Mesendoderm (in vitro differentiated cells): Measurements from ENCODE around the gene FRZB.
"Not testable (repeated sequence)": the region's sequence is repeated elsewhere in the genome, so short reads cannot be mapped to it uniquely, and the experiment has no call there.

Source experiments
- DNase-seq: peaks from one replicate; pipeline ENCODE4 v3.0.0; 2013
- H2AK5ac ChIP-seq: 2 replicates; pipeline ENCODE4 v1.6.1; 2013; ENCODE audit warnings: low read length, inconsistent platforms
- H2BK120ac ChIP-seq: 2 replicates; pipeline ENCODE4 v1.6.1; 2013; ENCODE audit warnings: low read depth, mild to moderate bottlenecking, low read length, moderate library complexity, mixed read lengths
- H2BK15ac ChIP-seq: replicated peaks from 2 replicates; pipeline ENCODE4 v1.6.1; 2013; ENCODE audit warnings: low read depth, mild to moderate bottlenecking, moderate library complexity
- H2BK5ac ChIP-seq: 2 replicates; pipeline ENCODE4 v1.6.1; 2013; ENCODE audit warnings: low read length, inconsistent platforms
- H3K18ac ChIP-seq: 2 replicates; pipeline ENCODE4 v1.6.1; 2013; ENCODE audit warnings: mild to moderate bottlenecking, low read length, mixed read lengths
- H3K23ac ChIP-seq: one replicate; pipeline ENCODE4 v1.6.1; 2013; ENCODE audit warnings: low read length
- H3K27ac ChIP-seq: 2 replicates; pipeline ENCODE4 v1.5.1; 2013; ENCODE audit warnings: low read depth, mild to moderate bottlenecking, inconsistent platforms, low read length, moderate library complexity
- H3K27me3 ChIP-seq: 2 replicates; pipeline ENCODE4 v1.6.1; 2013; ENCODE audit warnings: low read length, control low read depth, mild to moderate bottlenecking, inconsistent platforms; ENCODE audit not compliant: insufficient read depth, poor library complexity
- H3K36me3 ChIP-seq: 2 replicates; pipeline ENCODE4 v1.6.1; 2013; ENCODE audit warnings: low read length, inconsistent platforms; ENCODE audit not compliant: control insufficient read depth, insufficient read depth
- H3K4ac ChIP-seq: one replicate; pipeline ENCODE4 v1.6.1; 2013; ENCODE audit warnings: low read depth, mild to moderate bottlenecking, low read length, moderate library complexity
- H3K4me1 ChIP-seq: 2 replicates; pipeline ENCODE4 v1.6.1; 2013; ENCODE audit warnings: low read depth, low read length, inconsistent platforms; ENCODE audit not compliant: control insufficient read depth
- H3K4me2 ChIP-seq: 2 replicates; pipeline ENCODE4 v1.6.1; 2013; ENCODE audit warnings: low read length
- H3K4me3 ChIP-seq: 2 replicates; pipeline ENCODE4 v1.5.1; 2013; ENCODE audit warnings: mild to moderate bottlenecking, low read length
- H3K56ac ChIP-seq: one replicate; pipeline ENCODE4 v1.6.1; 2013; ENCODE audit warnings: low read length
- H3K79me1 ChIP-seq: 2 replicates; pipeline ENCODE4 v1.6.1; 2013; ENCODE audit warnings: low read length, inconsistent platforms
- H3K79me2 ChIP-seq: 2 replicates; pipeline ENCODE4 v1.6.1; 2013; ENCODE audit warnings: mild to moderate bottlenecking, low read length; ENCODE audit not compliant: control insufficient read depth, insufficient read depth
- H3K9ac ChIP-seq: 2 replicates; pipeline ENCODE4 v1.6.1; 2013; ENCODE audit warnings: low read length, inconsistent platforms
- H4K5ac ChIP-seq: one replicate; pipeline ENCODE4 v1.6.1; 2013; ENCODE audit warnings: low read length
- H4K8ac ChIP-seq: one replicate; pipeline ENCODE4 v1.6.1; 2013; ENCODE audit warnings: low read depth, mild to moderate bottlenecking, control low read depth, low read length, moderate library complexity
- WGBS: extraction: QIAGEN DNeasy Blood & Tissue Kit; methylation state at CpG from one replicate; pipeline ENCODE4 v1.1.7; 2013; ENCODE audit warnings: low lambda C conversion rate, missing lambda C conversion rate; ENCODE audit not compliant: insufficient coverage; ENCODE audit errors: extremely low coverage; 5-methylcytosine and 5-hydroxymethylcytosine counted together

Gene FRZB

DNA sequence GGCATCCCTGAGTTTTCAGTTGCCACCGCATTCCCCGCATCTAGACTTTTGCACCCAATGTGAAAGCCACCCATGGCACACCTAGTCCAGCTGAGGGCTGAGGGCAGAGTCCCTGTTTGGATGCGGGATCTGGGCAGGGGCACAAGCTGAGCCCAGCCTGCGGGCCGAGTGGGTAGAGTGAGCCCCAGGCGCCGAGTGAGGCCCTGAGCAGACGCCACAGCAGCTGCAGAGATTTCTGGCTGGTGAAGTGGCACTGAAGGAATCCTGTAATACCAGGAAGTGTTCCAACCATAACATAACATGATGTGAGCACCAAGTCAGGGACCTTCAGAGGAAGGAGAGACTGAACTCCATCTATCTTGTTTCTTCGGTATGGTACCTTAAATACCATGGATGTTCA lies 27.7 kb upstream of the FRZB start:
- no peak overlapping the region for H2BK15ac ChIP-seq
- no peak overlapping the region for H4K5ac ChIP-seq
- H3K9ac ChIP-seq, result no peak overlapping the region
- no peak overlapping the region for H3K23ac ChIP-seq
- WGBS, result no CpG with 5 or more reads among the region's 9 CpGs
- no peak overlapping the region for H2AK5ac ChIP-seq
- H3K27ac ChIP-seq, result no peak overlapping the region
- H3K27me3 ChIP-seq, result no peaks in the 10 kb centered on the region
- H3K36me3 ChIP-seq, result no peaks in the 10 kb centered on the region
- H3K4me3 ChIP-seq, result no peak overlapping the region
- no peak overlapping the region for H2BK5ac ChIP-seq
- H3K79me1 ChIP-seq, result no peaks in the 10 kb centered on the region
- no peaks in the 10 kb centered on the region for H3K79me2 ChIP-seq
- H3K4ac ChIP-seq, result no peak overlapping the region
- no peak overlapping the region for H2BK120ac ChIP-seq
- no peak for DNase-seq
- no peak overlapping the region for H3K4me2 ChIP-seq
- H3K18ac ChIP-seq, result no peak overlapping the region
- no peaks in the 10 kb centered on the region for H3K4me1 ChIP-seq
- no peak overlapping the region for H4K8ac ChIP-seq
- H3K56ac ChIP-seq, result no peak overlapping the region

DNA sequence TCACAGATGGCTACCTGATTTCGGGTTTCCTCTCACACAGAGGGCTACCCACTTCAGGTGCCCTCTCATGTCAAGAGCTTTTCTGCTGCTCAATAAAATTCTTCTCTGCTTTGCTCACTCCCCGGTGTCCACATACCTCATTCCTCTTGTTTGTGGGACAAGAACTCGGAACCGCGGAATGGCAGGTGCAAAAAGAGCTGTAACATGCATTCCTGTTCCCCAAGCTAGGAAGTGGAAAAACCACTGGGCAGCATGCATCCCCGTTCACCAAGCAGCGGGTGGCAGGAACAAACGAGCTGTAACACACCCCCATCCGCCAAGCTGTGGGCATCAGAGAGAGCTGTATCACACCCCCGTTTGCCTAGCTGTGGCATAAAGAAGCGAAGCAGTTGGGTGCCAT lies 27.2 kb upstream of the FRZB start:
- no peak overlapping the region for H3K23ac ChIP-seq
- DNase-seq, result no peak

DNA sequence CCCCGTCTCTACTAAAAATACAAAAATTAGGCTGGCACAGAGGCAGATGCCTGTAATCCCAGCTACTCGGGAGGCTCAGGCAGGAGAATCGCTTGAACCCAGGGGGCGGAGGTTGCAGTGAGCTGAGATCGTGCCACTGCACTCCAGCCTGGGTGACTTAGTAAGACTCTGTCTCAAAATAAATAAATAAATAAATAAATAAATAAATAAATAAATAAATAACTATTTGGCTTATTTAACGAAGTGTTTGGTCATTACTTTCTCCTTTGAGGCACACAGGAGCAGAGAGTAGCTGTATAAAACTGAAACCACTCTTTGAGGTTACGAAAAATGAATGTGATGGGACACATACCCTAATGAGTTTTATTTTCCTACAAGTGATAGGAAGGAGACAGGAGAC lies 26.6 kb upstream of the FRZB start:
- H2BK5ac ChIP-seq, H3K18ac ChIP-seq, H3K4ac ChIP-seq, H3K79me2 ChIP-seq, H2AK5ac ChIP-seq, H2BK15ac ChIP-seq, H3K23ac ChIP-seq, H3K27ac ChIP-seq, H4K8ac ChIP-seq, H4K5ac ChIP-seq, H3K9ac ChIP-seq, H3K27me3 ChIP-seq, H3K4me3 ChIP-seq, DNase-seq, H2BK120ac ChIP-seq, H3K79me1 ChIP-seq, H3K4me1 ChIP-seq, H3K56ac ChIP-seq, H3K36me3 ChIP-seq, H3K4me2 ChIP-seq: not testable (repeated sequence)
- no CpG with 5 or more reads among the region's 7 CpGs for WGBS

More for the DNA sequence above, 27.2 kb upstream of the FRZB start:
- no peak overlapping the region for H3K27ac ChIP-seq
- H3K4me2 ChIP-seq, result no peak overlapping the region
- H3K4me1 ChIP-seq, result no peaks in the 10 kb centered on the region
- H3K18ac ChIP-seq, result no peak overlapping the region
- no peak overlapping the region for H3K4ac ChIP-seq
- H3K79me1 ChIP-seq, result no peaks in the 10 kb centered on the region
- H3K4me3 ChIP-seq, result no peak overlapping the region
- no peaks in the 10 kb centered on the region for H3K27me3 ChIP-seq
- no peaks in the 10 kb centered on the region for H3K36me3 ChIP-seq
- no peak overlapping the region for H2BK120ac ChIP-seq
- H2BK15ac ChIP-seq, result no peak overlapping the region
- no peak overlapping the region for H4K8ac ChIP-seq
- no peak overlapping the region for H3K9ac ChIP-seq
- WGBS, result no CpG with 5 or more reads among the region's 11 CpGs
- no peak overlapping the region for H3K56ac ChIP-seq
- no peak overlapping the region for H4K5ac ChIP-seq
- H2AK5ac ChIP-seq, result no peak overlapping the region
- no peaks in the 10 kb centered on the region for H3K79me2 ChIP-seq
- H2BK5ac ChIP-seq, result no peak overlapping the region

DNA sequence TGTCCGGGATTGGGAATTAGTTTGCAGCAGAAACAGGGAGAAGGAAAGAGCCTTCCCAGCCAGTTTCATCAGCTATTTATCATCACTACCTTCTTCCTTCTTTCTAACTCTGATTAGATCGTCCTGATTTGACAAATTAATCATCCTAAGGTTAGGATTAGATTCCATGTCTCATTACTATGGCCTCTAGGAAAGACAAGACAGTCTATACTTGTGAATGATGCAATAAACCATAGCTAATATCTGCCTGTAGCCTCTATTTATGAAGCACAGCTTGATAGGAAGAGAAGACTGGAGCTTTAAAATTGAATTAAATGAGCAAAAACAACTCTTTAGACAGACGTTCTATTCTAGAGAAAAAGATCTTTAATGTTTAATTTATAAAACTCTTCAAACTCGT lies 25.2 kb upstream of the FRZB start:
- Histone ChIP-seq H3K4me1 (no peaks in the 10 kb centered on the region), H3K56ac (no peak overlapping the region), H2BK5ac (no peak overlapping the region), H4K8ac (no peak overlapping the region), H4K5ac (no peak overlapping the region), H2AK5ac (no peak overlapping the region), H3K27ac (no peak overlapping the region), H3K27me3 (no peaks in the 10 kb centered on the region), H2BK15ac (no peak overlapping the region), H3K79me2 (no peaks in the 10 kb centered on the region), H3K23ac (no peak overlapping the region), H2BK120ac (no peak overlapping the region), H3K79me1 (no peaks in the 10 kb centered on the region), H3K9ac (no peak overlapping the region), H3K4ac (no peak overlapping the region), H3K4me2 (no peak overlapping the region), H3K36me3 (no peaks in the 10 kb centered on the region), H3K4me3 (no peak overlapping the region), H3K18ac (no peak overlapping the region)
- DNase-seq, result no peak
- WGBS, result no CpG with 5 or more reads among the region's 4 CpGs

DNA sequence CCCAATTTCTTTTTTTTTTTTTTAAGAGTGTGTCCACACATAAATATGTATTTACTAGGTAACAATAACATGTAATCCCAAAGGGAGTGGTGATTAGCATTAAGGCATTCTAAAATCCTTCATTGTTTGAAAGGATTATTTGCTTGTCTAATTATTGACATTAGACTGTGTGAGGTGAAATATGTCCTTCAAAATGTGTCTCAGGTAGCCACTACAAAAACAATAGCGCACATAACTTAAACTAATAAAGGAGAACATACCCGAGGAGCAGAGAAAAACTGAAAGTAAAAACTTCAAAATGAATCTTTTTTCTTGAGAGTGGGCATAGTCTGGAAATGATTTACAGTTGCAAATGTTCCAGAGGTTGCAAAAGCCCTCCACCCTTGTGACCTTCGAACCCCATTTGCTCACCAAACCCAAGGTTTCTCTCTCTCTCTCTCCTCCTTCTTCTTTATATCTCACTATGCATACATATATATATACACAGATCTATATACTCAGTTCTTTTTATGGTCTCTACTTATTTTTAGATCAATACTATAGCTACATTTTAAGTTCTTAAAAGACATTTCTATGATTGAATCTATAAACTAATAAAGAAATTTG lies 24.4 kb upstream of the FRZB start:
- Histone ChIP-seq H3K4me3 (no peak overlapping the region), H3K4me2 (no peak overlapping the region), H3K27me3 (no peaks in the 10 kb centered on the region), H3K56ac (no peak overlapping the region), H3K36me3 (no peaks in the 10 kb centered on the region), H3K79me1 (no peaks in the 10 kb centered on the region), H2BK15ac (no peak overlapping the region), H2AK5ac (no peak overlapping the region), H3K23ac (no peak overlapping the region), H3K4ac (no peak overlapping the region), H3K79me2 (no peaks in the 10 kb centered on the region), H3K27ac (no peak overlapping the region), H4K8ac (no peak overlapping the region), H2BK5ac (no peak overlapping the region), H2BK120ac (no peak overlapping the region), H3K4me1 (no peaks in the 10 kb centered on the region), H3K18ac (no peak overlapping the region), H3K9ac (no peak overlapping the region), H4K5ac (no peak overlapping the region)
- WGBS, result no CpG with 5 or more reads among the region's 3 CpGs
- no peak for DNase-seq

DNA sequence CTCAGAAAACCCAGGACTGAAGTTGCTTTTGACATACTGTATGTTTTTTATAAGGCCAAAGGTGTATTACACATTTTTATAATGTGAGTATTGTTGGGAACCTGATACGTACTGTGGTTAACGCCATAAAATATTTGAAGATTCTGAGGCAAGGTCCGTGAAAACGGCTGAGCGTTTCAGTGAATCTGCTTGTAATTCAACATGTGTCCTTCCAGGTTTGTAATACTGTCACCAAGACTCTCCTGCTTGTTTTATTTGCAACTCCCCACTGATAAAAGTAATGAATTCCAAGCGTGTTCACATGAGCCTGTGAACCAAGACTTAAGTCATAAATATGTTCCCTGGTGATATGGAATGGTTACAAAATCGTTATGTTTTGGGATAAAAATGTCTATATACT lies 23.9 kb upstream of the FRZB start:
- Histone ChIP-seq H2AK5ac (no peak overlapping the region), H3K27me3 (no peaks in the 10 kb centered on the region), H4K5ac (no peak overlapping the region), H2BK5ac (no peak overlapping the region), H3K79me2 (no peaks in the 10 kb centered on the region), H3K36me3 (no peaks in the 10 kb centered on the region), H3K27ac (no peak overlapping the region), H3K23ac (no peak overlapping the region), H3K4me1 (no peaks in the 10 kb centered on the region), H4K8ac (no peak overlapping the region), H3K9ac (no peak overlapping the region), H3K4me3 (no peak overlapping the region), H2BK120ac (no peak overlapping the region), H3K4ac (no peak overlapping the region), H3K79me1 (no peaks in the 10 kb centered on the region), H3K4me2 (no peak overlapping the region), H3K18ac (no peak overlapping the region), H2BK15ac (no peak overlapping the region), H3K56ac (no peak overlapping the region)
- no CpG with 5 or more reads among the region's 7 CpGs for WGBS
- DNase-seq, result no peak
